ENCODE data around the gene WFDC10A. TPM values are rescaled to one million over a fixed set of nuclear protein-coding genes. Genes with fewer than 3 reads are reported as not detected.

The WFDC10A gene
- polyA plus RNA-seq, 2 of the 4 experiments (the other 2 are of a cell fraction) = not detected

DNA sequence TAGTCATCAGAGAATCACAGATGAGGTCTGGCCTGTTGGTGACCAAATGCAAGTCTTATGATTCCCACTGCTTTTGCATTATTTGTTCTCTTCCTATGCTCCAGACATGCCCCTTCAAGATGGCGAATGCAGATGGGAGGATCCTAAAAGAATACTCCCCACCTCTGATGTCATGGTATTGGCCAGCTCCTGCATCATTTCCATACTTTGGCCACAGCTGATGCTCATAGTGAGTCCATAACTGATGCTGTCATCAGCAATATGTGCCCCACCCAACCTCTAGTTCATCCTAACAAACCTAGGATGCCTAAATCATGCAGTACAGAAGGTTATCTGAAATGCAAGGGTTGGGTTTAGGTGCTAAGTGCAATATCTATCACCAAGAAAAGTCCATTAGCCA, 7.0 kb downstream of the WFDC10A start:
- ChIA-PET POLR2A (no interaction called here), CTCF (no interaction called here)
- DNase-seq (ENCODE audit: low read depth in 1 of 2, low spot score in 1 of 2) = no peak
- no peak for ATAC-seq
- no peak overlapping the region for H3K4me2 ChIP-seq
- H3K27ac ChIP-seq = no peak overlapping the region
- no peak overlapping the region for H3K4me3 ChIP-seq
- TF ChIP-seq HDAC2 (IDR thresholded peaks at IDR 0.05) = no peak
- no peak for TF ChIP-seq PHF8 (IDR thresholded peaks at IDR 0.05; ENCODE audit: borderline replicate concordance, low read depth)
- TF ChIP-seq, protein P1, sequence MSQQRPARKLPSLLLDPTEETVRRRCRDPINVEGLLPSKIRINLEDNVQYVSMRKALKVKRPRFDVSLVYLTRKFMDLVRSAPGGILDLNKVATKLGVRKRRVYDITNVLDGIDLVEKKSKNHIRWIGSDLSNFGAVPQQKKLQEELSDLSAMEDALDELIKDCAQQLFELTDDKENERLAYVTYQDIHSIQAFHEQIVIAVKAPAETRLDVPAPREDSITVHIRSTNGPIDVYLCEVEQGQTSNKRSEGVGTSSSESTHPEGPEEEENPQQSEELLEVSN (IDR thresholded peaks at IDR 0.05; ENCODE audit: borderline replicate concordance, low read depth) = no peak
- no peak for TF ChIP-seq CTCF (IDR thresholded peaks at IDR 0.05)
- no peak for TF ChIP-seq KDM5A (IDR thresholded peaks at IDR 0.05)
- TF ChIP-seq HOXB5 (CRISPR knock-in tag; IDR thresholded peaks at IDR 0.05) = no peak
- TF ChIP-seq CEBPB (IDR thresholded peaks at IDR 0.05) = no peak
- no peak for TF ChIP-seq EHMT2 (IDR thresholded peaks at IDR 0.05; ENCODE audit: low read depth)
- TF ChIP-seq NFE2L2 (conservative IDR thresholded peaks at IDR 0.05; ENCODE audit: low read length) = no peak
- no peak for TF ChIP-seq HEYL (CRISPR knock-in tag; IDR thresholded peaks at IDR 0.05)
- no peak for TF ChIP-seq GATA3 (IDR thresholded peaks at IDR 0.05; ENCODE audit: borderline replicate concordance)
- TF ChIP-seq, protein P2, sequence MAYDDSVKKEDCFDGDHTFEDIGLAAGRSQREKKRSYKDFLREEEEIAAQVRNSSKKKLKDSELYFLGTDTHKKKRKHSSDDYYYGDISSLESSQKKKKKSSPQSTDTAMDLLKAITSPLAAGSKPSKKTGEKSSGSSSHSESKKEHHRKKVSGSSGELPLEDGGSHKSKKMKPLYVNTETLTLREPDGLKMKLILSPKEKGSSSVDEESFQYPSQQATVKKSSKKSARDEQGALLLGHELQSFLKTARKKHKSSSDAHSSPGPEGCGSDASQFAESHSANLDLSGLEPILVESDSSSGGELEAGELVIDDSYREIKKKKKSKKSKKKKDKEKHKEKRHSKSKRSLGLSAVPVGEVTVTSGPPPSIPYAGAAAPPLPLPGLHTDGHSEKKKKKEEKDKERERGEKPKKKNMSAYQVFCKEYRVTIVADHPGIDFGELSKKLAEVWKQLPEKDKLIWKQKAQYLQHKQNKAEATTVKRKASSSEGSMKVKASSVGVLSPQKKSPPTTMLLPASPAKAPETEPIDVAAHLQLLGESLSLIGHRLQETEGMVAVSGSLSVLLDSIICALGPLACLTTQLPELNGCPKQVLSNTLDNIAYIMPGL (CRISPR knock-in tag; IDR thresholded peaks at IDR 0.05; ENCODE audit: borderline replicate concordance) = no peak
- no peak for TF ChIP-seq ZC3H11A (IDR thresholded peaks at IDR 0.05)
- no peak for TF ChIP-seq EHF (CRISPR knock-in tag; IDR thresholded peaks at IDR 0.05)
- no peak for TF ChIP-seq ESRRA (IDR thresholded peaks at IDR 0.05; ENCODE audit: borderline replicate concordance, low read length)
- no peak for TF ChIP-seq SREBF2 (IDR thresholded peaks at IDR 0.05)
- TF ChIP-seq NR3C1 (IDR thresholded peaks at IDR 0.05) = no peak
- TF ChIP-seq TP53 (CRISPR knock-in tag; IDR thresholded peaks at IDR 0.05) = no peak
- no peak for FAIRE-seq
- 5% methylated on average over 1 of the region's 1 CpG for WGBS (ENCODE audit: missing lambda C conversion rate)
- H3K9me3 ChIP-seq = no peaks in the 10 kb centered on the region
- H3K4me1 ChIP-seq = no peaks in the 10 kb centered on the region

- Histone ChIP-seq H3K27ac (no peak overlapping the region), H3K9me3 (no peaks in the 10 kb centered on the region), H3K4me3 (no peak overlapping the region), H3K4me2 (no peak overlapping the region), H3K4me1 (no peaks in the 10 kb centered on the region)
- ChIA-PET POLR2A (no interaction called here), CTCF (interaction anchor here (1.6 kb wide), 1 partner anchor 131 kb away, joined by 4 read pairs; no protein-coding TSS in a partner anchor)
- ATAC-seq (no peak), DNase-seq (ENCODE audit: low read depth in 1 of 2, low spot score in 1 of 2) (no peak), FAIRE-seq (peak; percentile 32)
- WGBS (ENCODE audit: missing lambda C conversion rate) = 13% methylated on average over 5 of the region's 5 CpGs
- TF ChIP-seq ATOH8 (CRISPR knock-in tag; IDR thresholded peaks at IDR 0.05; ENCODE audit: low read depth) (no peak), HOXB5 (CRISPR knock-in tag; IDR thresholded peaks at IDR 0.05) (no peak), CBX8 (IDR thresholded peaks at IDR 0.05) (no peak), RCOR1 (IDR thresholded peaks at IDR 0.05; ENCODE audit: low read depth, low read length) (no peak), BCL3 (IDR thresholded peaks at IDR 0.05) (no peak), TP53 (CRISPR knock-in tag; IDR thresholded peaks at IDR 0.05) (no peak), REST (IDR thresholded peaks at IDR 0.05) (no peak), JUN (IDR thresholded peaks at IDR 0.05) (no peak), POLR2A (IDR thresholded peaks at IDR 0.05; ENCODE audit: low read length) (no peak), FOSL2 (IDR thresholded peaks at IDR 0.05) (no peak), FOSL2 (CRISPR knock-in tag; IDR thresholded peaks at IDR 0.05) (no peak), NFE2L2 (conservative IDR thresholded peaks at IDR 0.05; ENCODE audit: low read length) (no peak), ZFP36 (IDR thresholded peaks at IDR 0.05; ENCODE audit: borderline replicate concordance, partially characterized antibody) (no peak), MAZ (IDR thresholded peaks at IDR 0.05; ENCODE audit: borderline replicate concordance, low read depth, low read length) (no peak), POLR2AphosphoS2 (conservative IDR thresholded peaks at IDR 0.05; ENCODE audit: low read length) (no peak), CHD2 (IDR thresholded peaks at IDR 0.05; ENCODE audit: low read length, partially characterized antibody) (no peak)
These were observed 10.1 kb downstream of the WFDC10A start for GRCh38 chr20:45639687-45640086.
